Breast epithelium (tissue), 3 donors: ENCODE results near the gene TKT.

Source experiments
- CTCF ChIP-seq, 3 donors: fragments of 450-650 bp; IDR thresholded peaks; one replicate each; pipeline ENCODE4 v1.5.1; 2016 to 2017; ENCODE audit warnings: antibody characterized with exemption in 3 of 3, mild to moderate bottlenecking in 3 of 3, moderate library complexity in 3 of 3
- POLR2A ChIP-seq: fragments of 450-650 bp; IDR thresholded peaks from one replicate; pipeline ENCODE4 v1.6.1; 2016; ENCODE audit warnings: antibody characterized with exemption, mild to moderate bottlenecking, moderate library complexity

DNA sequence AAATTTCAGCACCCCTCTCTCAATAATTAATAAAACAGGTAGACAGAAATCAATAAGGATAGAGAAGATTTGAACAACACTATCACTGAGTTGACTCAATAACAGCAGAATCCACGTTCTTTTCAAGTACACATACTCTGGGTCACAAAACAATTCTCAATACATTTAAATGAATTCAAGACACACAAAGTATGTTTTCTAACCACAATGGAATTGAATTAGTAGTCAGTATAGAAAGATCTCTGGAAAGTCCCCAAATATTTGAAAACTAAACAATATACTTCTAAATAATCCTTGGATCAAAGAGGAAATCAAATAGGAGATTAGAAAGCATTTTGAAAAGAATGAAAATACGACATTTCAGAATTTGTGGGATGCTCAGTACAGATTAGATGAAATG is 40.0 kb downstream of the TKT start:
- TF ChIP-seq POLR2A: no peak
- no peak for TF ChIP-seq CTCF (IDR thresholded peaks at IDR 0.05)
